ENCODE measurements around the gene DPP3. TPM values are rescaled to one million over a fixed set of nuclear protein-coding genes. Genes with fewer than 3 reads are reported as not detected.
"Not testable (repeated sequence)": the region's sequence is repeated elsewhere in the genome, so short reads cannot be mapped to it uniquely, and the experiment has no call there.

DPP3 gene, protein sequence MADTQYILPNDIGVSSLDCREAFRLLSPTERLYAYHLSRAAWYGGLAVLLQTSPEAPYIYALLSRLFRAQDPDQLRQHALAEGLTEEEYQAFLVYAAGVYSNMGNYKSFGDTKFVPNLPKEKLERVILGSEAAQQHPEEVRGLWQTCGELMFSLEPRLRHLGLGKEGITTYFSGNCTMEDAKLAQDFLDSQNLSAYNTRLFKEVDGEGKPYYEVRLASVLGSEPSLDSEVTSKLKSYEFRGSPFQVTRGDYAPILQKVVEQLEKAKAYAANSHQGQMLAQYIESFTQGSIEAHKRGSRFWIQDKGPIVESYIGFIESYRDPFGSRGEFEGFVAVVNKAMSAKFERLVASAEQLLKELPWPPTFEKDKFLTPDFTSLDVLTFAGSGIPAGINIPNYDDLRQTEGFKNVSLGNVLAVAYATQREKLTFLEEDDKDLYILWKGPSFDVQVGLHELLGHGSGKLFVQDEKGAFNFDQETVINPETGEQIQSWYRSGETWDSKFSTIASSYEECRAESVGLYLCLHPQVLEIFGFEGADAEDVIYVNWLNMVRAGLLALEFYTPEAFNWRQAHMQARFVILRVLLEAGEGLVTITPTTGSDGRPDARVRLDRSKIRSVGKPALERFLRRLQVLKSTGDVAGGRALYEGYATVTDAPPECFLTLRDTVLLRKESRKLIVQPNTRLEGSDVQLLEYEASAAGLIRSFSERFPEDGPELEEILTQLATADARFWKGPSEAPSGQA
- total RNA-seq (2014; rRNA removed; shearing (Covaris generic); ENCODE audit: low replicate concordance) = 57.0 and 124 TPM in 2 replicates

DNA sequence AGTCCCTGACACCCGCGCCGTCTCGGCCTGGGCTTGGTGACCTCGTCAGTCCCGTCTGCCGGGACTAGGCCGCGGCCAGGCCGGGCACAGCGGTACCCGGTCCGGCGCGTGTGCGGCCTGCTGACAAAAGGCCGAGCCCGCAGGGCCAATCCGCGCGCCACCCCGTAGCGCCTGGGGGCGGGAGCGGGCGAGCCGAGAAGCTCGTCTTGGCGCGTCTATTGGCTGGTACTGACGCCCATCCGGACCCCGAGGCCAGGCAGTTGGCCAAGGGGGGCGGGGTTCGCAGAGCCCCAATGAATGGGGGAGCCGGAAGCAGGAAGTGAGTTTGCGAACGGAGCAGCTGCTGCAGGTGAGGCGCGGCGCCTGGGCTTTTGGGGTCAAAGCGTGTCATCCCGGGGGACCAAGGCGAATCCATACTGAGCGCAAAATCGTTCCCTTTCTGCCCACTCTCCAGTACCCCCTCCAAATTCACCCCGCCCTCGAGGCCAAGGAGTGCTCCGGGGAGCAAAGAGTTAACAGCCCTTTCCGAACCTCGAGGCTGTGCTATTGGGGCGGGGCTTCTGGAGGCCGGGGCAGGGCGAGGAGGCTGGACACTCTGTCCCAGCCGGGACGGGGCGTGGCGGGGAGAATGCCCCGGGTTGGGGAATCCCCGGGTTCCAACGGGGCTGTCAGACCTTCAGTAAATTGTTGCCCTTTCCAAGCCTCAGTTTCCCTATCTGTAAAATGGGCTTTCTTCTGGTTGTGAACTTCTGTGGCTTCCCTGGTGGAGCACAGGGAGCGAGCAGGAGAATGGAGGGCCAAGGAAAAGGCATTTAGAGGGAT, at the start of gene DPP3:
Gene DPP3, plus strand, starts transcription at position 318 of the 822 bp plus-strand sequence. CDS start 1,767 bp downstream, outside the sequence.
- Histone ChIP-seq H3K4me3 (peak within 1 kb of the TSS; percentile 72), H3K9me3 (no peaks in the 10 kb centered on the region), H3K27me3 (no peaks in the 10 kb centered on the region), H3K36me3 (peaks cover 17% of the 10 kb centered on the region)
- peak; percentile 98 for DNase-seq

DNA sequence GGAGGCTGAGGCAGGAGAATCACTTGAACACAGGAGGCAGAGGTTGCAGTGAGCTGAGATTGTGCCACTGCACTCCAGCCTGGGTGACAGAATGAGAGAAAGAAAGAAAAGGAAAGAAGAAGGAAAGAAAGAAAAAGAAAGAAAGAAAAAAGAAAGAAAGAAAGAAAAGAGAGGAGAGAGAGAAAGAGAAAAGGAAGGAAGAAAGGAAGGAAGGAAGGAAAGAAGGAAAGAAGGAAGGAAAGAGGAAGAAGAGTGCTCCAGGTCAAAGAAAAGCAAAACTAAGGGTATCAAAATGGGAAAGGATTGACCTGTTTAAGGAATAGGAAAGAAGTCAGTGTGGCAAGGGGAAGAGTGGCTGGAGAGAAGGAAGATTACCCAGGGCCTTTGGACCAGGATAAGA, 48.9 kb upstream of the DPP3 start:
- DNase-seq, H3K9me3 ChIP-seq, H3K27me3 ChIP-seq, H3K36me3 ChIP-seq, H3K4me3 ChIP-seq: not testable (repeated sequence)

DNA sequence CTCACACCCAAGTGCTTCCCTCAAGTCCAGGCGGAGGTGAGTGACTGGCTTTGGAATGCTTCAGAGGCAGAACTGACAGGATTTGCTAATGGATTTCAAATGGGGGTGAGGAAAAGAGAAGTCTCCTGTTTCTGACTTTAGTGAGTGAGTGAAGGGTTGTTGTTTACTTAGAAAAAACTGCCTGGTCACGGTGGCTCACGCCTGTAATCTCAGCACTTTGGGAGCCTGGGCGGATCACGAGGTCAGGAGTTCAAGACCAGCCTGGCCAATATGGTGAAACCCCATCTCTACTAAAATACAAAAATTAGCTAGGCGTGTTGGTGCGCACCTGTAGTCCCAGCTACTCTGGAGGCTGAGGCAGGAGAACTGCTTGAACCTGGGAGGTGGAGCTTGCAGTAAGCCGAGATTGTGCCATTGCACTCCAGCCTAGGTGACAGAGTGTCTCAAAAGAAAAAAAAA, 48.3 kb upstream of the DPP3 start:
- not testable (repeated sequence) for H3K4me3 ChIP-seq, H3K27me3 ChIP-seq, DNase-seq, H3K9me3 ChIP-seq, H3K36me3 ChIP-seq

DNA sequence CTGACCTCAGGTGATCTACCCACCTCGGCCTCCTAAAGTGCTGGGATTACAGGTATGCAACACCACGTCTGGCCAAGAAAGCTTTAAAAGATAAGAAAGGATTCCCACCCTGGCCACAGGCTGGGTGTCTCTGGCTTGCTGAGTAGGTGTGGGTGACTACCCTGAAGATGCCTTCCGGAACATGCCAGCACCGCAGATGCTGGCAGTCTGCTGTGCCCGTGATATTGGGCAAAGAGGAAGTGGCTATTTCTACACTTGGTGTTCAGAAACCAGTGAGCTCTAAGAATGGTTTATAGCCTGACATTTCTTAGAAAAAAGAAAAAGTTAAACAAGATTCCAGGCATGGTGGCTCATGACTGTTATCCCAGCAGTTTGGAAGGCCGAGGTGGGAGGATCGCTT, 47.6 kb upstream of the DPP3 start:
- DNase-seq = no peak
- Histone ChIP-seq H3K4me3 (no peak overlapping the region), H3K9me3 (no peaks in the 10 kb centered on the region), H3K27me3 (no peaks in the 10 kb centered on the region), H3K36me3 (peaks cover 8% of the 10 kb centered on the region)

DNA sequence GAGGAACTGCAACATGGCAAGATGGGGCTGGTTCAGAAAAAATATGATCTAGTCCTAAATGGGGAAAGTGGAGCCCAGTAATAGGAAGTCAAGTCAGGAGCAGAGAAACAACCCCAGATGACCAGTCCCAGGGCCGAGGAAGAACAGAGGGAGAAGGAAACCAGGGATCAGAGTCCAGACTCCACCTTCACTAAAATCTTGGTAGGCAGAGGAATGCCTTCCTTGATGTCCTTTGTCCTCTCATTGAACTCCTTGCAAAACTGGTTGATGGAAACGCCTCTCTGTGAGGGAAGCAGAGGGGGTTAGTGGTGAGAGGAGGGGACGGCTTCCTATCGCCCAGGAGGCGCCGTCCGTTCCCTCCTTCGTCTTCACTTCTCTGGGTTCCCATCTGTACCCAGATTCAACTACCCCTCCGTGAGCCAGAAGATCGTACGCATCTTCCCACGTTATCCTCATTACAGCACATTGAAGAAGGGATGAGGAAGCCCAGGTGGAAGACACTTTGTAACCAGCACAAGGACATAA, 42.2 kb upstream of the DPP3 start:
- Histone ChIP-seq H3K9me3 (no peaks in the 10 kb centered on the region), H3K4me3 (peak overlapping the region; percentile 81), H3K27me3 (no peaks in the 10 kb centered on the region), H3K36me3 (peaks cover 8% of the 10 kb centered on the region)
- no peak for DNase-seq

DNA sequence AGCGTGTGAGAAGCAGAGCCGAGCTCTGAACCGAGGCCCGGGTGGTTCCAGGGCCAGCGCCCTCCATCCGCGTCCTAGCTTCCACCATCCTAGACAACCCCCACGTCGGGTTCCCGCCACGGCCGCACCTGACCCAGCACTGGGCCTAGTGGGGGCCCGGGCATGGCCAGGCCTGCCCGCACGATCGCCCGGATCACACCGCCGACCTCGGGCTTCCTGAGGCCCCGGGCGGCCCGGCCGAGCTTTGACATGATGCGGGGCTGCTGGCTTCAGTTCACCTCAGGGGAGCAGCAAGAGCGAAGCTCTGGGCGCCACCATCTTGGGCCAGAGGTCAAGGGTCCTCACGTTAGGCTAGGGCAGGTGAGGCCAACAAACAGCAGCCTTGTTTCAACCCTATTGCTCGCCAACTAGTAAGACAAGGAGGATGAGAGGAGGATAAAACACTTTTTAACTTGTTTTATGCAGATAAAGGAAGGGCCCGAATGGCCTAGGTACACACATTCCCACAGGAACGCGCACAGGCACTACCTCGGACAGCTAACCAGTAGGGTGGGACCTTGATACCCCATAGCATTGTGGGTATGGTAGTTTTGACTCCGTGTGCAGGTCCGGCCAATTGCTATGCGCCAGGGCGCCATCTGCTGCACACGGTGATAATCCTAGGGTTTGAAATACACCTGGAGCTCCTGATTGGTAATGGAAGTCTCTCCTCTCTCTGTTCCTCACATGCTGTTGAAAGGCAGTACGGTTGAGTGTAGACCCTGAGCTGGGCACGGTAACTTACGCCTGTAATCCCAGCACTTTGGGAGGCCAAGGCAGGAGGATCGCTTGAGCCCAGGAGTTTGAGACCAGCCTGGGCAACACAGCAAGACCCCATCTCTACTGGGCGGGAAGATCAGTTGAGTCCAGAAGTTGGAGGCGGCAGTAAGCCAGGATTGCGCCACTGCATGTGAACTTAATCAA, 41.4 kb upstream of the DPP3 start, which contains the start of gene MRPL11:
Gene MRPL11, minus strand, starts transcription at position 345 of the 963 bp plus-strand sequence. Its CDS starts 94 bp downstream, at position 251.
- Histone ChIP-seq H3K4me3 (peak within 1 kb of the TSS; percentile 81), H3K9me3 (no peaks in the 10 kb centered on the region), H3K36me3 (peaks cover 8% of the 10 kb centered on the region), H3K27me3 (no peaks in the 10 kb centered on the region)
- peak; percentile 89 for DNase-seq

DNA sequence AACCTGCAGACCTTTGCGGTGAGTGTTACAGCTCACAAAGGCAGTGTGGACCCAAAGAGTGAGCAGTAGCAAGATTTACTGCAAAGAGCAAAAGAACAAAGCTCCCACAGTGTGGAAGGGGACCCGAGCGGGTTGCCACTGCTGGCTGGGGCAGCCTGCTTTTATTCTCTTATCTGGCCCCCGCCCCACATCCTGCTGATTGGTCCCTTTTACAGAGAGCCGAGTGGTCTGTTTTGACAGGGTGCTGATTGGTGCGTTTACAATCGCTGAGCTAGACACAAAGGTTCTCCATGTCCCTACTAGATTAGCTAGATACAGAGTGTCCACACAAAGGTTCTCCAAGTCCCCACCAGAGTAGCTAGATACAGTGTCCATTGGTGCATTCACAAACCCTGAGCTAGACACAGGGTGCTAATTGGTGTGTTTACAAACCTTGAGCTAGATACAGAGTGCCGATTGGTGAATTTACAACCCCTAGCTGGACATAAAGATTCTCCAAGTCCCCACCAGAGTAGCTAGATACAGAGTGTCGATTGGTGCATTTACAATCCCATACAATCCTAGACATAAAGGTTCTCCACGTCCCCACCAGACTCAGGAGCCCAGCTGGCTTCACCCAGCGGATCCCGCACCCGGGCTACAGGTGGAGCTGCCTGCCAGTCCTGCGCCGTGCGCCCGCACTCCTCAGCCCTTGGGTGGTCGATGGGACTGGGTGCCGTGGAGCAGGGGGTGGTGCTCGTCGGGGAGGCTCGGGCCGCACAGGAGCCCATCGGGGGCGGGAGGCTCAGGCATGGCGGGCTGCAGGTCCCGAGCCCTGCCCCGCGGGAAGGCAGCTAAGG, 39.9 kb upstream of the DPP3 start:
- not testable (repeated sequence) for H3K27me3 ChIP-seq, H3K36me3 ChIP-seq, H3K4me3 ChIP-seq, H3K9me3 ChIP-seq, DNase-seq

DNA sequence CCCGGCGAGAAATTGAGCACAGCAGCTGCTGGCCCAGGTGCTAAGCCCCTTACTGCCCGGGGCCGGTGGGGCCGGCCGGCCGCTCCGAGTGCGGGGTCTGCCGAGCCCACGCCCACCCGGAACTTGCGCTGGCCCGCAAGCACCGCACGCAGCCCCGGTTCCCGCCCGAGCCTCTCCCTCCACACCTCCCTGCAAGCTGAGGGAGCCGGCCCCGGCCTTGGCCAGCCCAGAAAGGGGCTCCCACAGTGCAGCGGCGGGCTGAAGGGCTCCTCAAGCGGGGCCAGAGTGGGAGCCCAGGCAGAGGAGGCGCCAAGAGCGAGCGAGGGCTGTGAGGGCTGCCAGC, 39.3 kb upstream of the DPP3 start:
- H3K4me3 ChIP-seq = not testable (repeated sequence)

DNA sequence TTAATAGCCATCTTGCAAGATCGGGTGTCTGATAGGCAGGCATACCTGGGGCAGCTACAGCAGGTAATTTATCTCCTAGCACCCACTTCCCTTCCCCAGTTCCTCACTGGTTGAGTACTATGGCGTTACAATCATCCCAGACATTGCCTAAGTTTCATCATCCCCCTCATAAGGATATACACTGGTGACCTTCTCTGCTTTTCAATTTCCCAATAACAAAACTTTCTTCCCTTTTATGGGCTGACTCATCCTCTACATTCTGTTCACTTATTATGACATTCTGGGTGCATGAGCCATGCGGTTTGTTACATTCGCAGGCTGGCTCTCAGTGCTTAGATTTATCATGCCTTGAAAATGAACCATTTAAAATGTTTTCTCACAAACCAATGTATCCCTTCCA, 36.6 kb upstream of the DPP3 start:
- Histone ChIP-seq H3K9me3 (no peaks in the 10 kb centered on the region), H3K36me3 (no peaks in the 10 kb centered on the region), H3K4me3 (no peak overlapping the region), H3K27me3 (no peaks in the 10 kb centered on the region)
- peak; percentile 55 for DNase-seq

More for the DNA sequence above, 39.3 kb upstream of the DPP3 start:
- not testable (repeated sequence) for H3K27me3 ChIP-seq, H3K36me3 ChIP-seq, DNase-seq, H3K9me3 ChIP-seq

DNA sequence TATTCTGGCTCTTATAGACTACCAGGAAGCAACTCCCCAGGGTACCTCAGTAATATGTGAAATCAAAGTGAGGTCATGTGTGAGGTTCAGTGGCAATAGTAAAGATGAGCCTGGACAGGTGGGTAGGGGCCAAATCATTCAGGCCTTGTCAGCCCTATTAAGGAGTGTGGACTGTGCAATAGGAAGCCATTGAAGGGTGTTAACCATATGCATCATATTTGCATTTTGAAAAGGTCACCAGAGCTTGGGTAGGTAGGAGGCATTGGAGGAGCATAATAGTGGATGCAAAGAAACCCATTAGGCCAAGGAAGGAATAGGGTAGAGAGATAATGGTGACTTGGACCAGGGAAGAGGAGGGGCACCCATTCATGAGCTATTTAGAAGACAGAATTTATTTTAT, 33.2 kb upstream of the DPP3 start:
- Histone ChIP-seq H3K9me3 (no peaks in the 10 kb centered on the region), H3K36me3 (no peaks in the 10 kb centered on the region), H3K4me3 (no peak overlapping the region), H3K27me3 (no peaks in the 10 kb centered on the region)
- no peak for DNase-seq

DNA sequence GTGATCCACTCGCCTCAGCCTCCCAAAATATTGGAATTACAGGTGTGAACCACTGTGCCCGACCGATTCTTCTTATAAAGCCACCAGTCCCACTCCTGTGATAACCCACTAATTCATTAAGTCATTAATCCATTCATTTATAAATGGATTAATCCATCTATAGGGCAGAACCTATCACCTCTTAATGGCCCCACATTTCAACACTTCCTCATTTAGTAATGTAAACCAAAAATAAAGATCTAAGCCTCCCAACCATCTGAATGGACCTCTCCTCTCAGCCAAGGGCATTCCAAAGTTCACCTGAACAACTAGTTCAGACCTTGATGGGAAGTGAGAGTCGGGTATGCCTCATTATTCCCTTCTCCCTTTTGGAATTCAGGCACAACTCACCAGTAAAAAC, 31.7 kb upstream of the DPP3 start:
- H3K36me3 ChIP-seq = no peaks in the 10 kb centered on the region
- no peak for DNase-seq
- no peak overlapping the region for H3K4me3 ChIP-seq
- H3K9me3 ChIP-seq = no peaks in the 10 kb centered on the region
- no peaks in the 10 kb centered on the region for H3K27me3 ChIP-seq

DNA sequence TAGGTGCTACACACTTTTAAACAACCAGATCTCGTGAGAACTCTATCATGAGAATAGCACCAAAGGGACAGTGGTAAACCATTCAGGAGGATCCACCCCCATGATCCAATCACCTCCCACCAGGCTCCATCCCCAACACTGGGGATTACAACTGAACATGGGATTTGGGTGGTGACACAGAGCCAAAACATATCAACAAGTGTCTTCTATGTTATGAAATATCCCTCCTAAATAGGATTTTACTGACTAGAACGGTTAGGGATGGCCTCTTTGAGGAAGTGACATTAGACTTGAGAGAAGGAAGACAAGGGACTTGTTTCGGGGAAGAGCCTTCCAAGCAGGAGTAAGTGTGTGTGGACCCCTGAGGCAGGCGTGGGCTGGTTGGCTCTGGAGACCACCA, 29.7 kb upstream of the DPP3 start:
- Histone ChIP-seq H3K36me3 (no peaks in the 10 kb centered on the region), H3K9me3 (no peaks in the 10 kb centered on the region), H3K4me3 (no peak overlapping the region), H3K27me3 (no peaks in the 10 kb centered on the region; the same call in 1 of the 2 replicates)
- no peak for DNase-seq

DNA sequence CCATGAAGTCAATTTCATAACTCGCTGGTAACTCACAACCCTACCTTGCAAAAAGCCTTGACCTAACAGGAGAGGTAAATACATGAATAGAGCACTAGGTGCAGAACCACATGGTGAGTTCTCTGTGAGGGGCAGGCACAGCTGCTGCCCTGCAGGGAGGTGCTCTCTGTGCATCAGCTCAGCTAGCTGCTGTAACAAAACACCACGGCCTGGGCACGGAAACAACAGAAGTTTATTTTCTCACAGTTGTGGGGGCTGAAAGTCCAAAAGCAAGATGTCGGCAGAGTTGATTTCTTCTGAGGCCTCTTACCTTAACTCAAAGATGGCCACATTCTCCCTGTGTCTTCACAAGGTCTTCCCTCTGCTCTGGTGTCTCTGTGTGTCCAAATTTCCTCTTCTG, 28.6 kb upstream of the DPP3 start:
- Histone ChIP-seq H3K27me3 (no peaks in the 10 kb centered on the region; the same call in 1 of the 2 replicates), H3K9me3 (no peaks in the 10 kb centered on the region), H3K36me3 (no peaks in the 10 kb centered on the region), H3K4me3 (no peak overlapping the region)
- no peak for DNase-seq

DNA sequence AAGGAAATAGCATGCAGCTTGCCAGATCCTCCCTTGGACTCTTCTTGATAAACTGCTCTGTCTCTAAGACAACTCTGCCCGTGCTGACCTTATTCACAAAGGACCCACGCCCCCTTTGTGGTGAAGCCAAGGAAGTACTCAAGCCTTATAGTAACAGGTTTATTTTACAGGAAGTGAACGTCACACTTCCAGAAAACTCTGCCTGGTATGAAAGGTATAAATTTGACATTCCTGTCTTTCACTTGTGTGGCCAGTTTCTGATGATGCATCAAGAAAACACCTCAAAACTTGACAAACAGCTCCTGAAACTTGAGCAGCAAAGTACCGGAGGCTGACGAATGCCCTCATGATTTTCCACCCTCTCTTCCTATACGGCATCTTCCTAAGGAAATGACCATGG, 26.0 kb upstream of the DPP3 start:
- Histone ChIP-seq H3K4me3 (no peak overlapping the region), H3K27me3 (no peaks in the 10 kb centered on the region; the same call in 1 of the 2 replicates), H3K9me3 (no peaks in the 10 kb centered on the region), H3K36me3 (no peaks in the 10 kb centered on the region)
- no peak for DNase-seq

DNA sequence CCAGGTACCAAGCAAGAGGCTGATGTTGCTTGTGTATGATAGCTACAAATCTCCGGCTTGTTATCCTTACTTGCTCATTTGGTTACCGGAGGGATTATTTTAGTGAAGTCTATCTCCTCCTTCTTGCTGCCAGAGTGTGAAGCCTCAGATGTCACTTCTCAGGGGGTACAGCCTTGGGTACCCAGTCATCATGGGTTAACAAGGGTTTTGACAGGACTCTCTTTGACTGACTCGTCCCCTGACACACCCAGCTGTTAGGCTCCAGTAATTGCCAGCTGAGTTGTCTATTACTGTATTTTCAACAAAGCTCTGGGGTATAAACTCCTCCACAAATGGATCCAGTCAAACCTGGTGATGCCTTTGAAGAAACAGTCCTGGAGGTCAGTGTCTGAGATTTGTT, 25.4 kb upstream of the DPP3 start:
- Histone ChIP-seq H3K27me3 (no peaks in the 10 kb centered on the region; the same call in 1 of the 2 replicates), H3K36me3 (no peaks in the 10 kb centered on the region)

More for the DNA sequence above, 25.4 kb upstream of the DPP3 start:
- Histone ChIP-seq H3K4me3 (no peak overlapping the region), H3K9me3 (no peaks in the 10 kb centered on the region)
- no peak for DNase-seq
